Activated naive CD4-positive, alpha-beta T cell treated with anti-CD3 and anti-CD28 coated beads, Interleukin-2, amount 10 ng/mL, durations not matched to agents 7 days and 5 days (primary cell): Measurements from ENCODE around the gene NEURL4.
A peak's percentile ranks its signal among the peaks of the same experiment; 100 is the strongest.

Experiments used
- CTCF ChIA-PET: fragments of 350-600 bp; sonication (Branson Sonifier 250); formaldehyde crosslinking; loops from one replicate; lab custom pipeline; 2021; ENCODE audit warnings: antibody characterized with exemption; lab: Charles Lee
- DNase-seq: peaks from one replicate; pipeline ENCODE4 v3.0.0-alpha.2; 2020
- H3K27ac Mint-ChIP-seq: one replicate; pipeline ENCODE4 v1.8.0; 2021; ENCODE audit warnings: mild to moderate bottlenecking, moderate library complexity, mixed read lengths
- H3K27me3 Mint-ChIP-seq: one replicate; pipeline ENCODE4 v1.8.0; 2021; ENCODE audit warnings: mild to moderate bottlenecking, mixed read lengths
- H3K36me3 Mint-ChIP-seq: one replicate; pipeline ENCODE4 v1.8.0; 2021; ENCODE audit warnings: mixed read lengths
- H3K4me1 Mint-ChIP-seq: one replicate; pipeline ENCODE4 v1.8.0; 2021; ENCODE audit warnings: mixed read lengths
- H3K4me3 Mint-ChIP-seq: one replicate; pipeline ENCODE4 v1.8.0; 2021; ENCODE audit warnings: mild to moderate bottlenecking, moderate library complexity, mixed read lengths
- H3K9me3 Mint-ChIP-seq: one replicate; pipeline ENCODE4 v1.8.0; 2021; ENCODE audit warnings: mixed read lengths

The NEURL4 gene

DNA sequence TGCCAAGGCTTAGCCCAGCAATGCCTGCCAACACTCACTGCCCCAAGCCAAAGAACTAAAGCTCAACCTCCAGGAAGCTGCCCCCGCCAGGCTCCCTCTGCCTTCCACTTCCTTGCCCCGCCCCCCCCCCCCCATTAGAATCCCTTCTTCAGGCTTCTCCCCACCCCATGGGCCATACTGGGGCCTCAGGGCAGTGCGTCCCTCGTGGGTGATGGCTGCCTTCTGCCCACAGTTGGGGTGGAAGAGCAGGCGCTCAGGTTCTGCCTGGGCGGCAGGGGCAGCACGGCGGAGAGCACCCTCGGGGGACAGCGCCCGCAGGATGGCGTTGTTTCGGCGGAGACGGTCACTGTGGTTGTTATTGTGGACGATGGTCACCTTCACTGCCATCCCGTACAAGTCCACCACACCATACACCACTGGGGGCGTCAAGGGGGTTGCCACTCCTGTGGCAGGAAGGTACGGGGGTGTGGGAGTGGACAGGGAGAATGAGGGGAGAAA is 4.1 kb downstream of the NEURL4 start:
- no peak for DNase-seq
- H3K27ac Mint-ChIP-seq, result no peak overlapping the region
- no peak overlapping the region for H3K4me3 Mint-ChIP-seq
- CTCF ChIA-PET, result interaction anchor here (0.8 to 4.8 kb wide), 8 partner anchors 11 to 26 kb away, joined by 3 to 54 read pairs (median 6); partner anchors contain the start of genes ACAP1 and GPS2
- peaks cover 31% of the 10 kb centered on the region for H3K4me1 Mint-ChIP-seq
- H3K9me3 Mint-ChIP-seq, result no peaks in the 10 kb centered on the region
- H3K36me3 Mint-ChIP-seq, result peaks cover 25% of the 10 kb centered on the region
- H3K27me3 Mint-ChIP-seq, result no peaks in the 10 kb centered on the region

DNA sequence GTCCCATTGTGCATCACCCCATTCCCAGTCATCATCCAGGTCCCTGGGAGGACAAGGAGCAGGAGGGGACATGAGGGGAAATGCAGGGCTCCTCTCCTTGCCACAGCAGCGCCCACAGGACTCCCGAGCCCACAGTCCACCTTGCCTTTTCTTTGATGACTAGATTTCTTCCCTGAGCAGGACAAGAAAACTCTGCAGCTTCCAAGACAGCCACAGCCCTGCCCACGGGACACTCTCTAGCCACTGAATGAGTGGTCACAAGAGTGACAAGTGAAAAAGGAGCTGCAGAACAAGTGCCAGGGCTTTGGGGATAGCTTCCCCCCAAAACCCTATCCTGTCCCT is 4.7 kb downstream of the NEURL4 start:
- DNase-seq, result no peak
- Mint-ChIP-seq H3K4me3 (no peak overlapping the region), H3K27ac (no peak overlapping the region), H3K4me1 (peaks cover 25% of the 10 kb centered on the region), H3K9me3 (no peaks in the 10 kb centered on the region), H3K27me3 (no peaks in the 10 kb centered on the region), H3K36me3 (peaks cover 25% of the 10 kb centered on the region)
- CTCF ChIA-PET, result interaction anchor here (0.8 to 4.8 kb wide), 8 partner anchors 10 to 27 kb away, joined by 3 to 54 read pairs (median 6); partner anchors contain the start of genes ACAP1 and GPS2

DNA sequence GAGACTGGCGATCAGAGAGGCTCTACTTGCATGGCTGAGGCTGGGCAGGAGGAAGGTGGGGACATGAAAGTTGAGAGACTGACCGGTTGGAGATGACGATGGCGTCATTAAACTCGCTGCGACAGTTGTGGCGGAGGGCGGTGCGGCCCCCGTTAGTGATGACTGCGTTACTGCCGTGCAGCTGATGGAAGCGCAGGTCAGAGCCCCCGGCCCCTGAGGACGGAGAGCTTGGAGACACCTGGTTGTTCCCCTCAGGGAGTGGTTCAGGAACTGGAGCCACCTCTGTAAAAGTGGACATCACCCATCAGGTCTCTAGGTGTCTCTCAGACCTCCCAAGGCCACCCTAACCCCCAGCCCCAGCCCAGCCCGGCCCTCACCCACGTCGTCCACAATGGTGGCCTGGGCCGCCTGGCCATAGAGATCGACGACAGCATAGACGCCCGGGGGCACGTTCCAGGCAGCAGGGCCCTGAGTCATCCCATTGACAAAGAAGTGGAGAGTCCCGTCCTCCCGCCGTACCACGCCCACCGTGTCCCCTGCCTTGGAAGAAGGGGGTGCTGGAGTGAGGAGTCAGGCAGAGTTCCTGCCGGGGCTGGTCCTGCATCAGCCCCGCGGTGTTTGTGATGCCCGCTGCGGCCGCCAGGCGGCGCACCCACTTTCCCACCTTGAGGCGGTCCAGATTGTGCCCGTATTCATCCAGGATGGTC is 5.3 kb downstream of the NEURL4 start:
- Mint-ChIP-seq H3K4me3 (no peak overlapping the region), H3K4me1 (peaks cover 24% of the 10 kb centered on the region), H3K27me3 (no peaks in the 10 kb centered on the region), H3K9me3 (no peaks in the 10 kb centered on the region), H3K36me3 (peaks cover 26% of the 10 kb centered on the region), H3K27ac (no peak overlapping the region)
- CTCF ChIA-PET, result interaction anchor here (0.7 to 4.8 kb wide), 7 partner anchors 10 to 27 kb away, joined by 3 to 54 read pairs (median 6); partner anchors contain the start of genes ACAP1 and GPS2
- peak; percentile 76 for DNase-seq

DNA sequence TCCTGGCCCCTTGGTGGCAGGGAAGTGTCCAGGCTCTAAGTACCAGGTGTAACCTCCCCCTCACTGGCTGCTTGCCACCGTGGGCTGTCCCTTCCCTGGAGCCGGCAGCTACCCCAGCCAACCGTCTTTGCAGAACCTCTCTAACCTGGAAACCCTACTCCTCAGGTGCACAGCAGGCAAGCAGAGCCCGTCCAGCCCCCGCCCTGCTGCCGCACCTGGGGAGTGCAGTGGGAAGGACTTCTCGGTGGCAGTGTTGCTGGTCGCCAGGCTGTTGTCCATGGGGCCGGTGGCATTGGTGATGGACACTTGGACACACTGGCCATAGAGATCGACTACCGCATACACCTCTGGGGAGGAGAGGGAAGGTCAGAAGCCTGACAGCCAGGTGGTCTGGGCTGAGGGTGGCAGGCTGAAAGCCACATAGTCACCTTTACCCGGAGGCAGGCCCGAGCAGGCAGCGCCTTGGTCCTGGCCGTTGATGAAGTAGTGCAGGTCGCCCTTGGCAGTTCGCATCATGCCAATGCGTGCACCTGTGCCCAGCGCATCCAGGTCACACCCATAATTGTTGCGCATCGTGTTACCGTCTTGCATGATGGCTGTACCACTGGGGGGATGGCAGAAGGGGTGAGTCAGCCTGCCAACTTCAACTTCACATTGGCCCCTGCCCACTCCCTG is 6.5 kb downstream of the NEURL4 start:
- H3K9me3 Mint-ChIP-seq, result no peaks in the 10 kb centered on the region
- CTCF ChIA-PET, result interaction anchor here (1.0 to 4.8 kb wide), 5 partner anchors 13 to 27 kb away, joined by 3 to 29 read pairs (median 4); partner anchors contain the start of gene ACAP1
- peaks cover 32% of the 10 kb centered on the region for H3K36me3 Mint-ChIP-seq
- peaks cover 13% of the 10 kb centered on the region for H3K4me1 Mint-ChIP-seq
- no peak for DNase-seq
- no peaks in the 10 kb centered on the region for H3K27me3 Mint-ChIP-seq
- no peak overlapping the region for H3K27ac Mint-ChIP-seq
- no peak overlapping the region for H3K4me3 Mint-ChIP-seq

DNA sequence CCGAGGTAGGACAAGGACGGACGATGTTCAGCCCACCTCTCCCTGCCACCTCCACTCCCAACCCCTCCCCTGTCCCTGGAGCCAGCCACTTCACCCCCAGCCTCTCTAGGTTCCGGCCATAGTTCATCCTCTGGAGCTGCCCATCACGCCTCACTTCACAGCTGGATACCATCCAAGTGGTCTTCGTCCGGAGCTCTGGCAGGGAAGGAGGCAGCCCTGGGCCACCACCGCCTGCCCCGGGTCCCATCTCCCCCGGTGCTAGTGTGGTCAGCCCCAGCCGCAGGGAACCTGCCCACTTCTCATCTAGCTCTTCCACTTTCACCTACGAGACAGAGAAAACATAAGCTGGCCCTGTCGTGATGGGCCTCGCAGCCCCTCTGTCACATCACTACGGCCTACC is 7.7 kb downstream of the NEURL4 start:
- Mint-ChIP-seq H3K4me3 (no peak overlapping the region), H3K27ac (no peak overlapping the region), H3K36me3 (peaks cover 35% of the 10 kb centered on the region), H3K27me3 (no peaks in the 10 kb centered on the region), H3K9me3 (no peaks in the 10 kb centered on the region), H3K4me1 (peaks cover 8% of the 10 kb centered on the region)
- DNase-seq, result no peak
- CTCF ChIA-PET, result interaction anchor here (1.0 to 1.4 kb wide), 2 partner anchors 24 to 28 kb away, joined by 3 to 4 read pairs; no protein-coding TSS in a partner anchor

DNA sequence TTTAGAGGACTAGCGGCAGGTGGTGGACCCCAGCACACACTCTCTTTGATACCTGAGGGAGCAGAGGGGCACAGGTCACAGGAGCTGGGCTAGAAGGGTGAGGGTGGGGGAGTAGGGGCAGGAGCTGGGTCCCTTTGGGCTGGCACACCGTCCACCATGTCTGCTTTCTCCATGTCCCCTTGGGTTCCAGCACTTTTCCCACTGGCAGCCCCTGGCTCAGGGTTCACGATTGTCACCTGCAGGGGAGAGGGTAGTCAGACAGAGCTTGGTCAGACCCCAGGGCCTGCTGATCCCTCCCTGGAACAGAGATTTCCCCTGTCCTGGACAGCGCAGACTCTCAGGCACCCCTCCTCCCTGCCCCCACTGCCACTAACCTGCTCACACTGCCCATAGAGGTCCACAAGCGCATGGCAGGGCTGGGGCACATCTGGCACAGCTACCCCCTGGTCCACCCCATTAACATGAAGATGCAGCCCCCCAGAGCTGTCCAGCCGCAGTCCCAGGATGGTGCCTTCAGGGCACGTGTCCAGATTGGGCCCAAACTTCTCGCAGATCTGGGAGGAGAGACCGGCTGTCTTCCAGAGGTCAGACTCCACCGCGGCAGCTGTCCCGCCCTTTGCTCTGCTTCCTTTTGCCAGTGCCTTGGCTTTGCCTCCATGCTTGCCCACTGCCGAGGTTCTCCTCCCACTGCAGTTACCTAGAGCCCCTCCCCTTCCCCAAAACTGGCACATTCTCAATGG is 10.8 kb downstream of the NEURL4 start:
- no peak for DNase-seq
- Mint-ChIP-seq H3K4me3 (no peak overlapping the region), H3K36me3 (peaks cover 39% of the 10 kb centered on the region), H3K9me3 (no peaks in the 10 kb centered on the region), H3K4me1 (peaks cover 24% of the 10 kb centered on the region), H3K27me3 (no peaks in the 10 kb centered on the region), H3K27ac (peak overlapping the region; percentile 76)
- CTCF ChIA-PET, result no interaction called here

DNA sequence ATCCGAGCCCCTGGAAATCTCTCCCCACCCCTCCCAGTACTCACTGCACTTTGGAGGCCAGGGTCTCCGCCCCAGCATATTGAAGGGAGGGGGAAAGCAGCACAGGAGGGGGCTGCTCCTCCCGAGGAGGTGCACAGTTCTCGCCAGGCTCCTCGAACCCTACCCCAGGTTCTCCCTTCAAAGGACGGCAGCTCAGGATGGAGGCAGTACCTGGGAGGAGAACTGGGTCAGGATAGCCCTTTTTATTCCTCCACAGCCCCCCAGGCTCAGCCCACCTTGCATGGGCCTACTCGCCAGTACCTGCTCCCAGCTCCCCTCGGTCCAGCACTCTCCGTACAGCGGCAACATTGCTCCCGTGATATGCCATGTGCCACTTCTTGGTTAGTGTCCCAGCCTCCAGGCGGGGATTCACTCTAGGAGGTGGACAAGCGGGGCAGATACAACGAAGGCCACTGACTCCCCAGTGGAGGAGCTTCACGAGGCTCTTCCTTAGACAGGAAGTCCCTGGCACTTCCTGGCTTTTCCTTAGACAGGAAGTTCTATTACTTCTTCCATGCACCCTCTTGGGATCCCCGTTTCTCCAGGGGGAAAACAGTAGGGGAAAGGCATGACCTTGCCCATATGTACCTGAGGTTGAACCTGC is 11.9 kb downstream of the NEURL4 start:
- DNase-seq, result no peak
- Mint-ChIP-seq H3K4me3 (no peak overlapping the region), H3K9me3 (no peaks in the 10 kb centered on the region), H3K27ac (peak overlapping the region; percentile 76), H3K36me3 (peaks cover 41% of the 10 kb centered on the region), H3K27me3 (no peaks in the 10 kb centered on the region), H3K4me1 (peaks cover 35% of the 10 kb centered on the region)
- CTCF ChIA-PET, result no interaction called here

DNA sequence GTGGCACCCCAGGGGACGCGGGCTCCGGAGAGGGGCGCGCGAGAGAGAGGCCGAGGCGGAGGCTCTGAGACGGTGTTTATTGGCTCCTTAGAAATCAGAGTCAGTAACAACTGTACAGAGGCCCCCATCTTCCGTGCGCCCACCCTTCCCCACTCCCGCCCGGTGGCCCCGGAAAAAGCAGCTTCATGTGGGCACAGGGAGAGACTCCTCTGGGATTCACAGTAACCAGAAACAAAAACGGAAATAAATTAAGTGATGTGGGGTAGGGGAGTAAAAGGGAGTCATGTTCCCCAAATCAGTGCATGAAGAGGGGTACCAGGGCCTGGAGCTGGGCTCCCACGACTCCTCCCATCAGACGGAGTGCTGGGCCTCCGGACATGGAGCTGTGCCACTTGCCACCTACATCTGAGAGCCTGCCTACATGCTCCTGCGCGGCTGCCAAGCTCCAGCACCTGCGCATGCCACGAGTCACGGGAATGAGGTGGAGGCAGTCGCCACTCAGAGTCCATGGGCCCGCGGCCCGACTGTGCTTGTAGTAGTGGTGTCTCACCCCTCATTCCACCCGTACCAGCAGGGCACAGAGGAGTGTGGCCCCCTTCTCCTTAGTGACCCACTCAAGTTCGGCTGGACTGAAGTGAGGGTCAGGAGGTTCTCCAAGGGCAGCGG is 13.4 kb downstream of the NEURL4 start:
- no peak for DNase-seq
- H3K9me3 Mint-ChIP-seq, result no peaks in the 10 kb centered on the region
- H3K4me3 Mint-ChIP-seq, result peak overlapping the region; percentile 94
- CTCF ChIA-PET, result interaction anchor here (0.8 to 4.7 kb wide), 3 partner anchors 9 to 22 kb away, joined by 3 to 16 read pairs (median 14); partner anchors contain the start of gene ACAP1
- peak overlapping the region; percentile 95 for H3K27ac Mint-ChIP-seq
- H3K27me3 Mint-ChIP-seq, result no peaks in the 10 kb centered on the region
- H3K4me1 Mint-ChIP-seq, result peaks cover 47% of the 10 kb centered on the region
- H3K36me3 Mint-ChIP-seq, result peaks cover 45% of the 10 kb centered on the region

DNA sequence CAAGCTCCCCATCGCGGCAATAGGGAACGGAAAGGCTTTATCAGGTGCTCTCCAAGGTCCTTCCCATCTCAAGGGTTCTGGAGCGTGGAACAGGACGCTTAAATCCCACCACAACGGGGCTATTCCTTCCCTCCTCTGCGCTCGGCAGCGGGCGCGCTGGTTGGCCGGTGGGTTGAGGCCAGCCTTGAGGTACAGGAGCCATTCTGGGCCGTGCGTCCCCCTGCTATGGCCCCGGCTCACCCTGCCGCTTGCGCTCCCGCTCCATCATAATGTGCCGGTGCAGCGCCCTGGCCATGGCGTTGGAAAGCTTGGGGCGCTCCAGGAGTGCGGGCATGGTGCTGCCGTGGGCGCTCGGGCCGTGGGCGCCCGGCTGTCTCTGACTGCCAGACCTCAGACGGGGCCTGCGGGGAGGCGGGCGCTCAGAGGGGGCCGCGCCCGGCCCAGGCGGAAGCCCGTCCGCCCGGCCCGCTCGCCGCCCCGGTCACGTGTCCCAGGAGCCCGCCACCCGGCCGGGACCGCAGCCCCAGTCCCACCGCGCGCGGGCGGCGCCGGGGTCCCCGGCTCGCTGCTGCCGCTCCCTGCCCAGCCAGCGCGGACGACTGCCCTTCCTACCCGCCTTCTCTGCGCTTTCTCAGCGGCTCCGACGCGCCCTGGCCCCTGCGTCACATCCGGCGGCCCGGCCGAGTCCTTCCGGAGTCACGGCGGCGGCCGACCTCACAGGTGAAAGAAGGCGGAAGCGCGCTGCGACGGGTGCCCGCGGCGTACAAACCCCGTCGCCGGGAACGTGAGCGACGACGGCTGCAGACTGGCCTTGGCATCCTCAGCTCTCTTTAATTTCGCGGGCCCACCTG is 14.2 kb downstream of the NEURL4 start, which contains the start of gene GPS2:
TSS of gene GPS2 (minus strand) at position 642 of the 851 bp plus-strand sequence. CDS start at position 334, 308 bp downstream.
- Mint-ChIP-seq H3K27ac (peak within 1 kb of the TSS; percentile 95), H3K4me3 (peak within 1 kb of the TSS; percentile 94), H3K36me3 (peaks cover 53% of the 10 kb centered on the region), H3K4me1 (peaks cover 55% of the 10 kb centered on the region), H3K27me3 (no peaks in the 10 kb centered on the region), H3K9me3 (no peaks in the 10 kb centered on the region)
- CTCF ChIA-PET, result interaction anchor here (0.7 to 4.7 kb wide), 6 partner anchors 10 to 270 kb away, joined by 3 to 16 read pairs (median 4); partner anchors contain the start of gene ACAP1
- peak; percentile 96 for DNase-seq

DNA sequence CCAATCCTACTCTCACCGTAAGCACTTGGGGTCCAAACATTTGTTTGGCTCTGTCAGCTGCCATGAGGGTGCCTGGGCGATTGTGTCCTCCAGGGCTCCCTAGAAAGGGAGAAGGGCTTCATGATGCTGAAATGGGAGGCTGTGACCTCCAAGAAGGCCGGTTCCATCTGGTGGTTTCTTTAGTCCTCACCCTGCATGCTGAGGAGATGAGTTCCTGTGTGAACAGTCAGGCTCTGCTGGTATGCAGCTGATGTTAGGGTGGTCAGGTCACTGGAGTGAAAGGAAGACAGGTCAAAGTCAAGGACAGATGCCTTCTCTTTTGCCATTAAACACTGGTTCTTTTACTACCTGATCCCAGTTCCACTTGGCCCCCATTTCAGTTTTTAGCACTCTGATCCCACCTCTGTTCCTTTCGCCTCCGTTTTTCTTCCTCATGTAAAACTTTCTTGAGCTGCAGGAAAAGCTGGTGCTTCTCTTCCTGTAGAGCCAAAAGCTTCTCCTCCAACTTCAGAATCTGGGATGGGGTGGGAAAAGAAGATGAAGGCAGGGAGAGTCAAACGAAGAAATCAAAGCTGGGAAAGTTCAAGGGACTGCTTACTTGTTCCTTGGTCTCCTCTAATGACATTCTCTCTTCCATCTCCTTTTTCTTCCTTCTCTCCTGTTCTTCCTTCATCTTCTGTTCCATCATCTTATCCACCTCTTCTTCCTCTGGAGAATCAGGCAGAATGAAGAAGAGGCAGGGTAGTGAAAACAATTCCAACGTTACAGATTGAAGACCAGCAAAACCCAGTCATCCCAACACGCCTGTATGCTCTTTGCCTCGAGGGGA is 15.0 kb downstream of the NEURL4 start:
- Mint-ChIP-seq H3K9me3 (no peaks in the 10 kb centered on the region), H3K27ac (peak overlapping the region; percentile 89), H3K36me3 (peaks cover 60% of the 10 kb centered on the region), H3K4me1 (peaks cover 63% of the 10 kb centered on the region), H3K4me3 (peak overlapping the region; percentile 84), H3K27me3 (no peaks in the 10 kb centered on the region)
- CTCF ChIA-PET, result interaction anchor here (0.7 to 4.7 kb wide), 8 partner anchors 9 to 269 kb away, joined by 3 to 16 read pairs (median 4); partner anchors contain the start of gene ACAP1
- no peak for DNase-seq

DNA sequence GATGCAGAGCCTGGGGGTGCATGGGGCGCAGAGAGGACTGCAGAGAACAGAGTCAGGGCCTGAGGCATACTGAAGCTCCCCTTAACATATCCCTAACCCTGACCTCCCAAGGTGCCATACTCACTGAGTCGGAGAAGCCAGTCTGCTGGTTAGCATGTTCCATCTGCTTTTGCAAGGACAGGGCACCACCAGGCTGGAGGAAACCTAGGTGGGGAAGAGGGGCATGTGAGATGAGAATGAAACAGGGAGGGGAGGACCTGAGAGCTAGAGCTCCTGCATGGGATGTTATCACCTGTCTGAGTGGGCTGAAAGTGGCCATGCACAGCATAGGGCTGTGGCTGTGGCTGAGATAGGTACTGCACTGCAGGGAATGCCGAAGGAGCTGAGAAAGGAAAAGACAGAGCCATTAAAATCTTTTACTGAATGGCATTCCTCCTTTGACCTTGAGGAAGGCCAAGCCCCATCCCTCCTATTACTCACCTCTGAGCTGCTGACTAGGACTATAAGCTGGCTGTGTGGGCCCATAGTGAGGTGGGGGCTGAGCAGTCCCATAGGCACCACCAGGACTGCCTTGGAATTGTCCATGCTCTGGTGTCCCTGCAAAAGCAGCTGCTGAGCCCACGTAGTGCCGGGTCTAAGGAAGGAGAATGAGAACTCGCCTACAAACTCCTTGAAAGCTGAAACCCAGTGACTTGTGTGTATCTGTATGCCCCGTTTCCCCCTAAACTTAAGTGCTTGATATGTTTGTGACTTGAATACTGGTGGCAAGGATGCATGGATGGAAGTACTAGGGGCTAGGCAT is 15.8 kb downstream of the NEURL4 start:
- Mint-ChIP-seq H3K4me3 (peak overlapping the region; percentile 84), H3K27me3 (no peaks in the 10 kb centered on the region), H3K36me3 (peaks cover 64% of the 10 kb centered on the region), H3K27ac (peak overlapping the region; percentile 89), H3K4me1 (peaks cover 69% of the 10 kb centered on the region), H3K9me3 (no peaks in the 10 kb centered on the region)
- no peak for DNase-seq
- CTCF ChIA-PET, result interaction anchor here (0.9 to 4.7 kb wide), 7 partner anchors 10 to 43 kb away, joined by 3 to 16 read pairs (median 3); partner anchors contain the start of gene ACAP1
